ENCODE results near the gene KCMF1.

Gene KCMF1

DNA sequence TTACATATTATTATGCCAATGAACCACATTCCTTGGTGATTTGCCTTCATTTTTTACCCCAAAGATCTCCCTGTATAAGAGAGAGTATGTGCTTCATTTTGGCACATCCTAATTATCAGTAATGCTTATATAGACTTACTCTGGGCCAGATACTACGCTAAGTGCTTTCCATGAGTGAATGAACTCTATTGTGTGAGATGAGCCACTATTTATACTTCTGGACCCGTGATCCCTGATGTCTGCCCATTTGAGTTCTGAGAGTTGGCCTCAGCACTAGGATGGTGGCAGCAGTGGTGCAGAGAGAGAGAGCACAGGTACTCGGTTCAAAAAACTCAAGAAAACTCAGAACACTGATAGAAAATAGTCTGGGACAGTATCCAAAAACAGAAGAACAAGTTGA, 17.4 kb upstream of the KCMF1 start:
- H3K4me3 ChIP-seq: no peak overlapping the region
- H3K27ac ChIP-seq: no peak overlapping the region

DNA sequence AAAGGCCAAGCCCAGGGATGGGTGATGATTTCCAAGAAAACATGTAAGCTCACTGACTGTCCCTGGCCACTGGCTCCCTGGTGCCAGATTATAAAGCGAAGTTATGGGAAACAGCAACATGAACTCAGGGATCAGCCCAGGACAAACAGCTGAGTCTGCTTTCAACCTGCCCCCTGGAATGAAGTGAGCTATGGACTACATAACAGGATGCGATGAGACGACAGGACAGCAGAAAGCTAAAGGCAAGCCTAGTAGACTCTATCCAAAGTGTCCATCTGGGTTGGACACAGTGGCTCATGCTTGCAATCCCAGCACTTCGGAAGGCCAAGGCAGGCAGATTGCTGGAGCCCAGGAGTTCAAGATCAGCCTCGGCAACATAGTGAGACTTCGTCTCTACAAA, 16.6 kb upstream of the KCMF1 start:
- H3K4me3 ChIP-seq: no peak overlapping the region
- H3K27ac ChIP-seq: no peak overlapping the region

DNA sequence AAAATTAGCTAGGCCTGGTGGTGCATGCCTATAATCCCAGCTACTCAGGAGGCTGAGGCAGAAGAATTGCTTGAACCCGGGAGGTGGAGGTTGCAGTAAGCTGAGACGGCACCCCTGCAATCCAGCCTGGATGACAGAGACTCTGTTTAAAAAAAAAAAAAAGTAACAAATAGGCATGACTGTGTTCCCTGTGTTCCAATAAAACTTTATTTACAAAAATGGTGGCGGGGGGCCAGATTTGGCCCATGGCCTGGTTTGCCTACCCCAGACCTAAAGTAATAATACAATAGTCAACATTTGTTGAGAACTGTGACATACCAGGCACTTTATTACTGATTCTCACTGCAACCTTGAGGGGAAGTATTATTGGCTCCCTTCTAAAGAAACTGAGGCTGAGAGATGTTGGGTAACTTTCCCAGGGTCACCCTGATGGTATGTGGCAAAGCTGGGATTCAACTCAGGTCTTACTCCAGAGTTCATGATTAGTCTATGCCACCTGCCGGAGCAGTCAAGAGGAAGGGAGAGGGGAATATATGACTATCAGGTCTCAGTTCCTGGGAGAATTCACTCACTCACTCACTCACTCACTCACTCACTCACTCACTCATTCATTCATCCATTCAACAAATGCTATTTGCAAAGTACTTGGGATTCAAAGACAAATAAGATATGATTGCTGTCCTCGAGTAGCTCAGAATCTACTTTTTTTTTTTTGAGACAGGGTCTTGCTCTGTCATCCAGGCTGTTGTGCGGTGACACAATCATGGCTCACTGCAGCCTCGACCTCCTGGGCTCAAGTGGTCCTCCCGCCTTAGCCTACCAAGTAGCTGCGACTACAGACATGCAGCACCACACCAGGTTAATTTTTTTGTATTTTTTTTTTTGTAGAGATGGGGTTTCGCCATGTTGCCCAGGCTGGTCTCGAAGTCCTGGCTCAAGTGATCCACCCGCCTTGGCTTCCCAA, 14.3 kb upstream of the KCMF1 start:
- Histone ChIP-seq H3K27ac (no peak overlapping the region), H3K4me3 (no peak overlapping the region)

DNA sequence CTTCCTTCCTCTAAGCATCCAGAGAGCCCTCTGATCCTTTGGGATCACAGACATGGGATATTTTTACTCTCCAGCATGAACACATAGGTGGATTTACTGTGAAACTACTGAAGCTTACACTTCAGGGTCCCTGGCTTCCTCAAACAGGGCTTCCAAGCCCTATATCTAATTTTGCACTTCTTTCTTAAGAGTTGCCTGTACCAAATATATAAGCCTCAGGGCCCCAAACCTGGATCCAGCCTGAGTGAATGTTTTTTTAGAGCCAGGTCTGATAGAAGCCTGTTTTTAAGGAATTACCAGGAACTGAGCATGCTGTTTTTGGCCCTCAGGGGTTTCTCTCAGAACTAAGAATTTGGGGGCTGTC, 13.2 kb upstream of the KCMF1 start:
- Histone ChIP-seq H3K4me3 (no peak overlapping the region), H3K27ac (peak overlapping the region in 1 of 21 experiments; percentile 3)

DNA sequence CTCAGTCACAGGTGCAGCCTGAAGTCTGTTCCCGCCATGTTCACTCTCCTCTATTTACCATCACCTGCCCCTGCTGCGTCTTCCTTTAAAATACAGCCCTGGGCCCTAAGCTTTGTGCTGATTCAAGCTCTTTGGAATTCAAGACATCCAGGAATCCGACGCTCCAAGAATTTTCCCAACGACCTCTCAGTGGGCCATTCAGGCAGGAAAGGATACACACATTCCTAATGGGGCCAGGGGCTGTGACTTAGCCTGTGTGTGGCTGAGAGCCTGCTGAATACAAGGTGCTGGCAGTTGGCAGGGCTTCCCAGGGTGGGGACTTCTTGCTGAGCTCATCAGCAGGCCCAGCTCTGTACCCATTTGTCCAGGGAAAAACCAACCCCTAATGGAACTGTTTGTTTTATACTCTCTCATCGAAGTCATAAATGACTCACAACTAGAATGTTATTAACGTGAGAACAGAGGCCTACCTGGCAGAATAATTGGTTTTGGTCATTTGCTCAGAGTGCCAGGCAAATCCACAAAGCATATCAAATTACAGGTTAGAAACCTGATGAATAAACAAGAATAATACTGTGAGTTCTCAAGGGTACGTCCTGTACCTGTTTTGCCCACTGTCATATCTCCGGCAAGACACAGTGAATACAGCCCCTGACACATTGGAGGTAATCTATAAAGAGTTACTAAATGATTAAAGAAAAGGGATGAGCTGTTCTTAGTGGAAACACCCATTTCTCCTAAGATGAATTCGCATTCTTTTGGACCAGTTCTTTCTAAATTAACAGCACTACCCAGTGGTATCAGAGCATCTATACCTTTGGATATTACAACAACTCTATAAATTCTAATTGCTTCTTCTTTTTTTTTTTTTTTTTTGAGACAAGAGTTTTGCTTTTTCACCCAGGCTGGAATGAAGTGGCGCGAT, 12.6 kb upstream of the KCMF1 start:
- Histone ChIP-seq H3K4me3 (no peak overlapping the region), H3K27ac (peak overlapping the region in 3 of 21 experiments; percentile 3 to 62 (median 25))

DNA sequence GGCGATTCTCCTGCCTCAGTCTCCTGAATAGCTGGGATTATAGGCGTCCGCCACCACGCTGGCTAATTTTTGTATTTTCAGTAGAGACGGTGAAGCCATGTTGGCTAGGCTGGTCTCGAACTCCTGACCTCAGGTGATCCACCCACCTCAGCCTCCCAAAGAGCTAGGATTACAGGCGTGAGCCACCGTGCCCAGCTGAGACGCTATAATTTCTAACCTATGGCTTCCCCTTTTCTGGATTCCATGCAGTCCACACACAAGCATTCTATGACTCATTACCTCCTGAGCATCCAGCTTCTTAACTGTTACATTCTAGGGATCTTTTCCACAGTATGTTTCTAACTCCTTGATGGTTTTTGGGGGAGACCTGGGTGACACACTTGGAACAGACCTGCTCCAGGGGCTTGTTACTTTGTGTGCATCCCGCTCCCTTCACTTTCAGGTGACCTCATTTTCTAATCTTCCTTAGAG, 11.8 kb upstream of the KCMF1 start:
- Histone ChIP-seq H3K4me3 (no peak overlapping the region), H3K27ac (no peak overlapping the region)

DNA sequence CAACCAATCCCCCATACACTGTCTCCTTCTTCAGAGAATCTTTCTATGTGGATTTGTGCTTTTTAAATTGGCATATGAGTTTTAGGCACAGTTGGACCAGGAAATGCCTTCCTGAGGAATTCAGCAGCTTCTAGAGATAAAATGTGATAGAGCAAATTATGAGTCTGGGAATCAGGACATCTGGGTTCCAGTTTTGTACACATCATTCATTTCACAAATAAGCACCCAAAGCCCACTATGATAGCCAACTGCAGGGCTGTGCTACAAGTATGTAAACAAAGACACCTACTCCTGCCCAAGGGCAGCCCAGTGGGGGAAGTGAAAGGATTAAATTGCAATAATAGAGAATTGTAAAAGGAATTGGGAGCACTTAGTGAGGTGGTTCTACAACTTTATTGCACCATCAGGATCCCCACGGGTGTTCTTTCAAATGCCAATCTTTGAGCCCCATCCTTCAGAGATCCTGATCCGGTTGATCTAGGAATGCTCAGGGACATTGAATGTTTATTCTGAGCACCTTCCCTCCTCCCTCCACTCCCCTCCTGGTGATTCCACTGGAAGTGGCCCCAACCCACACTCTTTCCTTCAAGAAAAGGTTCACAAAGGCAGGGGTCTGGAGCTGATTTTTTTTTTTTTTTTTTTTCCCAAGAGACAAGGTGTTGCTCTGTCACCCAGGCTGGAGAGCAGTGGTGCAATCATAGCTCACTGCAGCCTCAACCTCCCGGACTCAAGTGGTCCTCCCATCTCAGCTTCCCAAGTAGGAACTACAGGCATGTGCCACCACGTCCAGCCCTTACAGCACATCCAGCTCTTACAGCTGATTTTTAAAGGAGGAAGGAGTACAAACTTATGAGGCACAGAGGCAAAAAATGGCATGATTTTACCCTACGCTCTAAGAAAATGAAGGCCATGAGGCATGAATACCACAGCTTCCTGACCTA, 11.1 kb upstream of the KCMF1 start:
- Histone ChIP-seq H3K27ac (no peak overlapping the region), H3K4me3 (no peak overlapping the region)

DNA sequence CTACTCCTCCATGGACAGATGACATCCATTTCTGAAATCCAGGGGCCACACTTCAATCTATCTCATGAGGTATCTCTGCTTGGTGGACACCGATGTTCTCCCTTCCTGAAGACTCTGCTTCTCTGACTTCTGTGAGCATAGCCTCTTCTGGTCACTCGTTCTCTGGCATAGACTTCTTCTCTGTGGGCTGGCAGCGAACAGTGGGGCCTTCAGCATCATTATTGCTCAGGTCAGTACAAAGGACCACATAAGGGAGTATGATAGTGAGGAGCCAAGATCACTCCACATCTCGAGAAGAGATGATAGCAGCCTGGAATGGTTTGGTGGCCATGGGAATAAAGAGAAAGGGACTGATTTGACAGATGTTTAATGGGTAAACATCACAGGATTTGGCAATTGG, 8.0 kb upstream of the KCMF1 start:
- H3K27ac ChIP-seq: no peak overlapping the region
- H3K4me3 ChIP-seq: no peak overlapping the region

DNA sequence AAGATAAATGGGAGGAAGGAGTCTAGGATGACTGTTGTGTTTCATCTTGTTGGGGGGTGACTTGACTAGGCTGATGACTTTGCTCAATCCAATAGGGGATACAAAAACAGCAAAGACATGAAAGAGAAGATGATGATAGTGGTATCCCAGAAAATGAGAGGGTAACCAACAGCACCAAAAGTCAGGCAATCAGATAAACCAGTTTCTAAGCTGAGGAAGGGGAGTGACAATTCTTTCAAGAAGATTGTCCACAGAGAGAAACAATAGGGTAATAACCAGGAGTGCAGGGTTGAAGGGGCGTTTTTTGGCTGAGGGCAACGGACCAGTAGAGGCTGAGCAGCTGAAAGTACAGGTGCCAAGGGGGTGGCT, 7.7 kb upstream of the KCMF1 start:
- no peak overlapping the region for H3K27ac ChIP-seq
- no peak overlapping the region for H3K4me3 ChIP-seq

DNA sequence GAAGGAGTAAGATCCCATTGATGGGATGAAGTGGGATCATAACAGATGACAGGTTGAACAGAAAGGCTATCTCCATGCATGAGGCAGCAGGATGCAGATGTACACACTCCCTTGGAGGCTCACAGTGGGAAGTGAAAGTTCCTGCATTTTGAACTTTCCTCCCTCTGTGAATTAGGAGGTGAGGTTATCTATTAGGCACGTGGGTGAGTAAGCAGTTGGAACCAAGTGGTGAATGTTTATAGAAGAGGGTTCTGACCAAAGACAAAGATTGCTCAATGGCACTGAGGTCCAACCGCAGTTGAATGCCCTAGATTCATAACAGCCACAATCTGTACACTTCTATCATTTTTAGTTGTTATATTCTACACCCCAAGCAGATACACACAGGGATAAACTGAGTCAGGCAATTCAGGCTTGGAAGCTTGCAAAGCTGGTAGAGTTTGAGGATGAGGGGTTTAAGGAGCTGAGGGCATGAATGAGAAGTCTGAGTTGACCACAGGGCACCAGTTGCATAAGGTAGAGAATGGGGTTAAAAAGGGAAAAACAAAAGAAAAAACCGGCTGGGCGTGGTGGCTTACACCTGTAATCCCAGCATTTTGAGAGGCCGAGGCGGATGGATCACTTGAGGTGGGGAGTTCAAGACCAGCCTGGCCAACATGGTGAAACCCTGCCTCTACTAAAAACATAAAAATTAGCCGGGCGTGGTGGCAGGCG, 7.1 kb upstream of the KCMF1 start:
- H3K27ac ChIP-seq: no peak overlapping the region
- no peak overlapping the region for H3K4me3 ChIP-seq

DNA sequence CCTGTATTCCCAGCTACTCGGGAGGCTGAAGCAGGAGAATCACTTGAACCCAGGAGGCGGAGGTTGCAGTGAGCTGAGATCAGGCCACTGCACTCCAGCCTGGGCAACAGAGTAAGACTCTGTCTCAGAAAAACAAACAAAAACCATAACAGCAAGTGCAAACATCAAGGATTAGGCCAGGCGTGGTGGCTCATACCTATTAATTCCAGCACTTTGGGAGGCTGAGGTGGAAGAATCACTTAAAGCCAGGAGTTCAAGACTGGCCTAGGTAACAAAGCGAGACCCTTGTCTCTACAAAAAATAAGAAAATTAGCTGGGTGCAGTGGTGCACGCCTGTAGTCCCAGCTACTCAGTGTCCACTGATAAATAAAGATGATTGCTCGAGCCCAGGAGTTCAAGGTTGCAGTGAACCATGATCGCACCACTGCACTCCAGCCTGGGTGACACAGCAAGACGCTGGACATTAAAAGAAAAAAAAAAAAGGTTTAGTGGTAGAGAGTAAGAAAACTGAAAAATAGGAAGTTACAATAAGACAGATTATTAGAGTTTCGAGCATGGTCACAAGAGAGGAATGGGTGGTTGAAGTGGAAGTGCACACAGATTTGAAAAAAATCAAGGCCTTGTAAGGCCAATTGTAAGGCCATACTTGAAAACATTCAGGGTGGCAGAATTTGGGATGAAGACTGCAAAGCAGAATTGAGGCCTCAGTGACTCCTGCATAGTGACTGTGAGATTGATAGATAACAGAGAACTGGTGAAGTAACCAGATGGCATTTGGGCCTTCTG, 6.4 kb upstream of the KCMF1 start:
- no peak overlapping the region for H3K27ac ChIP-seq

DNA sequence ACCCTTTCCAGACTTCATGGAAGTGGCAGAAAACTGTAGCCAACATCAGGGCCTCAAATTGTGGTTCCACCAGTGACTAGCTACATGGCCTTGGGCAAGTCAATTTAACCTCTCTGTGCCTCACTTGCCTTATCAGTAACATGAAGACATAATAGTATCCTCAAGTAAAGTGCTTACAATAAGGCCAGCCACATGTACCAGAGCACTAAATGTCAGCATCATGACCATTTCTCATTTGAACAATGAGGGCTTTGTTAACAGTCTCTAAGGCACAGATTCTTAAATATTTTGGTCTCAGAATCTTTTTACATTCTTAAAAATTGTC, 5.8 kb upstream of the KCMF1 start:
- H3K27ac ChIP-seq: no peak overlapping the region

More for the DNA sequence above, 6.4 kb upstream of the KCMF1 start:
- no peak overlapping the region for H3K4me3 ChIP-seq

DNA sequence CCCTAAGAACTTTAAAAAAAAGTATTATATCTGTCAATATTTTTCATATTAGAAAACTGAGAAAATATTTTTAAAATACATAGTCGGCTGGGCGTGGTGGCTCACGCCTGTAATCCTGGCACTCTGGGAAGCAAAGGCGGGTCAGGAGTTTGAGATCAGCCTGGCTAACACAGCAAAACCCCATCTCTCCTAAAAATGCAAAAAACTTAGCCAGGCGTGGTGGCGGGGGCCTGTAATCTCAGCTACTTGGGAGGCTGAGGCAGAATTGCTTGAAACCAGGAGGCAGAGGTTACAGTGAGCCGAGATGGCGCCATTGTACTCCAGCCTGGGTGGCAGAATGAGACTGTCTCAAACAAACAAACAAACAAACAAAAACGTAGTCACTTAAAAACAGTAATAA, 5.1 kb upstream of the KCMF1 start:
- Histone ChIP-seq H3K4me3 (no peak overlapping the region), H3K27ac (no peak overlapping the region)

More for the DNA sequence above, 5.8 kb upstream of the KCMF1 start:
- no peak overlapping the region for H3K4me3 ChIP-seq

DNA sequence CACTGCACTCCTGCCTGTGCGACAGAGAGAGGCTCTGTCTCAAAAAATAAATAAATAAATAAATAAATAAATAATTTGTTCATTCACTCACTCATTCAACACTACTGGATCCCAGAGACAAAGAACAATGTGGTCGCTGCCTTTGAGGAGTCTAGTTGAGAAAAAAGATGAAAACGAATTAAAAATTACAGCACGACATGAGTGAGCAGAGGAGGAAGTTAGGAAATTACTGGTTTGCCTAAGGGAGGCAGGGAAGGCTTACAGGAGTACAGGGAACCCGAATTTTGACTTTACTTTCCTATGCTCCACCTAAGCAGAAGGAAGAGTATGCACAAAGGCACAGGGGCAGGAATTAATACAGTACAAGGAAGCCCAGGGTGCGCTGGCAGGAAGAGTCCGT, 4.2 kb upstream of the KCMF1 start:
- H3K4me3 ChIP-seq: no peak overlapping the region
- H3K27ac ChIP-seq: no peak overlapping the region

DNA sequence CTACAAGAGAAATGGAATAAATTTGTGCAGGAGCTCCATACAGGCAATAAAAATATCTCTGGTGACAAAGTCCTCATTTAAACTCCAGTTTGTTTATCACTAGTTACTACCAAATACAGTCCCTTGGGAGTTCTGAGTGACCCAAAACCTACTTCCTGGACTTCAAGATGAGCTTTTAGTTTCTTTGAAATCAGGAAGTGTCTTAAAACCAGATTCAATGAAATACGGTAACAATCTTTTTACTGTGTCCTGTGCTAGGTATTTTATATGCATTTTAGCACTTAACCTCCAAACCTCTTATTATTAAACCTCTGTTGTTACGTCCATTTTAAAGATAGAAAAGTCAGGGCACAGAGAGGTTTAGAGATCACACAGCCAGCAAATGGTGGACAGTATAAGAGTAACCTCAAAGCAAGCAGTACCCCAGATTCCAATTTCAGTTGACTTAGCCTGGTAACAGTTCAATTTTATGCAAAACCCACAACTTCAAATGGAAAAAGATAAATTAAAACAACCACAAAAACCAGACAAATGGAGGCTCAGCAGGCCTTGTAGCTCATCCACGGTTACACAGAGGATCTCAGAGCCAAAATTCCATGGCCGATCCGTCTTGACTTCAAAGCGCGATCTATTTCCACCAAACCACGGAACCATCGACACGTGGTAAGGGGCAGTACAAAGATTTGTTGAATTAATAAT, 1.3 kb upstream of the KCMF1 start:
- Histone ChIP-seq H3K4me3 (peak overlapping the region; percentile 68 to 96 (median 86)), H3K27ac (peak overlapping the region; percentile 83 to 100 (median 98))

DNA sequence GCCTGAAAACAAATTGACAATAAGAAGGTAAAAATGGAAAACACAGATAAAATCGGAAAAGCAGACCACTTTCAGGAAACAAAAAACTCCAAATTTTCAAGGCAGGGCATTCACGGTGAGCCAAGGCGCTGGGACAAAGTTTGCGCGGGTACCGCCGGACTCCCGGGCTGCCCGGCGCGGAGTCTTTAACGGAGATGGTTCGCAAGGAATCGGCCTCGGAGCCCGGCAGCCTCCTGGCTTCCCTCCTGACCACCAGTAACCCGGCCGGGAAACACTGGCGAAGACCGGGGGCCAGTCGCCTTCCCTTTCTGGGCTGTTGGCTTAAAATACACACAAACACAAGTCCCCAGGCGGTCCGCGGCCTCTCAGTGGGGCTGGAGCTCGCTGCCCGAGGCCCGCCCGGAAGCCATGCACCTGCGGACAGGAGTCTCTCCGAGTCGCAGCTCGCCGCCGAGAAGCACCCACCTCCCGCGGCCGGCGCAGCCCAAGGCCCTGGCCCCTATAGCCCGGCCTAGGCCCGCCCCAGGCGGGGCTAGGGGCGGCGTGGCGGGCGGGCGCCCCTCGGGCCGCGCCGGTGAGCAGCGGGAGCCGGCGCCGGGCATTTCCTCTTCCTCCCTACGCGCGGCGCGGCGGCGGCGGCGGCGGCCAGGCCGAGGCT, 622 bp upstream of the KCMF1 start:
- Histone ChIP-seq H3K27ac (peak overlapping the region; percentile 83 to 100 (median 98)), H3K4me3 (peak overlapping the region; percentile 68 to 96 (median 86))

All from skin epidermis (tissue), 12 donors.